ENCODE measurements around the gene FAM216A. TPM values are rescaled to one million over a fixed set of nuclear protein-coding genes. Genes with fewer than 3 reads are reported as not detected.

The FAM216A gene
- total and polyA plus RNA-seq, 4 experiments from 2014 or later = 7.5 to 16.9 (median 12.7) TPM

DNA sequence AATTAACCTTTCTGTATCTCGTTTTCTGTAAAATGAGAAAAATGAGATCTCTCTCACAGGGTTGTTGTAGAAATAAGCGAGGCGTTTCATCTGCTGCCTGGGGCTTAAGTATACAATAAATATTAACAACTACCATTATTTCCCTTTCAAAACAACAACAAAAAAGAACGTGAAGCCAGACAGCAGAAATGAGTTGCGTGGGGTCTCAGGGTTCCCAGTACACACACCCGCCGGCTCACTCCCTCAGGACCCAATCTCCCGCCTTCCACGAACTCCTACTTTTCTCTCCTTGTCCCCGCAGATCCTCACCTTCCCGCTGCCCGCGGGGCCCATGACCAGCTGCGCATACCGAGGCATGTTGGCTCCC lies 815 bp upstream of the FAM216A start:
- intact Hi-C loops (cut with micrococcal nuclease) = loop anchor here (1.0 to 2.0 kb wide), 5 partner anchors 18 to 274 kb away; partner anchors contain the start of genes ARPC3, PPP1CC, RAD9B and TCTN1
- H3K27ac ChIP-seq (ENCODE audit: low read depth, low read length) = peak overlapping the region; percentile 75
- peak overlapping the region; percentile 93 to 97 for H3K4me3 ChIP-seq (ENCODE audit: low read length in 2 of 2)
- Mint-ChIP-seq H3K4me1 (peaks cover 17 to 45% (median 34%) of the 10 kb centered on the region in 4 donors), H3K36me3 (peaks cover 7 to 20% of the 10 kb centered on the region in 2 donors), H3K27me3 (no peaks in the 10 kb centered on the region), H3K9me3 (no peaks in the 10 kb centered on the region), H3K27ac (peak overlapping the region; percentile 91 to 98 (median 96)), H3K4me3 (peak overlapping the region; percentile 96 to 100 (median 98))
- H3K36me3 ChIP-seq (ENCODE audit: insufficient read depth, low read length) = peaks cover 6% of the 10 kb centered on the region
- DNase-seq = no peak
- CTCF ChIA-PET (ENCODE audit: partially characterized antibody) = interaction anchor here (0.7 to 13.2 kb wide), 15 partner anchors 9 to 435 kb away, joined by 3 to 139 read pairs (median 5); partner anchors contain the start of genes ARPC3, RAD9B and VPS29
- POLR2A ChIA-PET (ENCODE audit: partially characterized antibody) = interaction anchor here (0.7 to 5.7 kb wide), 30 partner anchors 9 to 1218 kb away, joined by 3 to 143 read pairs (median 5); partner anchors contain the start of genes ACAD10, ANAPC7, ARPC3 and ATP2A2
- peaks cover 25% of the 10 kb centered on the region for H3K4me1 ChIP-seq (ENCODE audit: insufficient read depth, low read length)
- H3K27me3 ChIP-seq (ENCODE audit: insufficient read depth, low read length) = no peaks in the 10 kb centered on the region
- H3K9me3 ChIP-seq (ENCODE audit: control insufficient read depth in 1 of 2, low read length in 2 of 2) = no peaks in the 10 kb centered on the region

DNA sequence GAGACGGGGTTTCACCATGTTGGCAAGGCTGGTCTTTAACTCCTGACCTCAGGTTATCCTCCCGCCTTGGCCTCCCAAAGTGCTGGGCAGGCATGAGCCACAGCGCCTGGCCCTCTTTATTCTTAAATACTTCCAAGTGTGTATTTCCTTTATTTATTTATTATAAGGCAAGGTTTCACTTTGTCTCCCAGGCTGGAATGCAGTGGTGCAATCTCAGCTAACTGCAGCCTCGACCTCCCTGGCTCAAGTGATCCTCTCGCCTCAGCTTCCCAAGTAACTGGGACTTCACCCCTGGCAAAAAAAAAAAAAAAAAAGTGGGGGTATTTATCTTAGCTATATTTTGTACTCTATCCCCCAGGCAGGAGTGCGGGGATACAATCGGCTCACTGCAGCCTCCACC lies 6.8 kb downstream of the FAM216A start:
- H3K9me3 ChIP-seq (ENCODE audit: control insufficient read depth in 1 of 2, low read length in 2 of 2) = no peaks in the 10 kb centered on the region
- peaks cover 0 to 2% of the 10 kb centered on the region in 2 donors for H3K36me3 Mint-ChIP-seq
- H3K36me3 ChIP-seq (ENCODE audit: insufficient read depth, low read length) = no peaks in the 10 kb centered on the region
- DNase-seq = no peak
- no peaks in the 10 kb centered on the region for H3K4me1 ChIP-seq (ENCODE audit: insufficient read depth, low read length)
- H3K27ac ChIP-seq (ENCODE audit: low read depth, low read length) = no peak overlapping the region
- H3K27me3 Mint-ChIP-seq = no peaks in the 10 kb centered on the region
- H3K4me3 ChIP-seq (ENCODE audit: low read length in 2 of 2) = no peak overlapping the region
- no peaks in the 10 kb centered on the region for H3K9me3 Mint-ChIP-seq
- CTCF ChIA-PET (ENCODE audit: partially characterized antibody) = interaction anchor here (0.7 to 2.2 kb wide), 4 partner anchors 10 to 125 kb away, joined by 3 to 6 read pairs (median 4); no protein-coding TSS in a partner anchor
- no peak overlapping the region for H3K4me3 Mint-ChIP-seq
- no peak overlapping the region for H3K27ac Mint-ChIP-seq
- H3K4me1 Mint-ChIP-seq = peaks cover 0 to 2% (median under 1%) of the 10 kb centered on the region in 4 donors
- POLR2A ChIA-PET (ENCODE audit: partially characterized antibody) = no interaction called here
- intact Hi-C loops (cut with micrococcal nuclease) = no loop called here
- no peaks in the 10 kb centered on the region for H3K27me3 ChIP-seq (ENCODE audit: insufficient read depth, low read length)

DNA sequence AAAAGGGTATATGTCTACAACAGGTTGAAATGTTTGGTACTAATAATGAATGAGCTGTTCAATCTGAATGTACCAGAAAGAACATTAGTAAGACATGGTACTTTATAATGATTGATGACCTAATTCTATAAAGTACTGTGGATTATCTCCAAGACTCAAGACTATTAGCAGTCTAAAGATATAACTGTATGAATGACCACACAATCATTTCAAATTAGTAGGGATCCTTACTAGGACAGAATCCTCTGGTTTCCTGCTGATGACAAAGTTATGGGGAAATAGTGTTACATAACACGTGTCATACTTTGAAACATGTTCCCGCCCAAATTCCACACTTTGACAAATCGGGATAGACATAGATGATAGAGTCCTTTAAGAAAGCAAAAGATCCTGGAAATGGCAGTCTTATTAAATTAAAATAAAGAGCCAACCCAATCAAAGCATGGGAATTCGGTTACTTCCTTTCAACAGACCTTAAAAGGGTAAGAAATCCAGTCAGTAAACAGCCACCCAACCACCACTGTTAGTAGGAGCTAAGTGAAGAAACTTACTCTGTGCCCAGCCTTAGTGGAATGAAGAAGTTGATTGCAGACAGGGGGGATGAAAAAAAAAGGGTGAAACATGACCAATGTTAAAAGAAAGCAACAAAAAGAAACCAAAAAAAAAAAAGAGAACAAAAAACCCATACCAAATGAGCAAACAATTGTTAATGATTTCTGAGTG lies 30.5 kb downstream of the FAM216A start:
- peaks cover 35% of the 10 kb centered on the region for H3K4me1 ChIP-seq (ENCODE audit: insufficient read depth, low read length)
- H3K4me3 Mint-ChIP-seq = peak overlapping the region in 6 of 8 donors; percentile 3 to 75 (median 54)
- peaks cover 11% of the 10 kb centered on the region for H3K36me3 ChIP-seq (ENCODE audit: insufficient read depth, low read length)
- peaks cover 0 to 2% (median 0%) of the 10 kb centered on the region in 8 donors for H3K9me3 Mint-ChIP-seq
- H3K36me3 Mint-ChIP-seq = peaks cover 11 to 30% of the 10 kb centered on the region in 2 donors
- no peak overlapping the region for H3K27ac ChIP-seq (ENCODE audit: low read depth, low read length)
- H3K4me3 ChIP-seq (ENCODE audit: low read length in 2 of 2) = no peak overlapping the region
- no peaks in the 10 kb centered on the region for H3K27me3 ChIP-seq (ENCODE audit: insufficient read depth, low read length)
- intact Hi-C loops (cut with micrococcal nuclease) = no loop called here
- H3K4me1 Mint-ChIP-seq = peaks cover 21 to 48% (median 33%) of the 10 kb centered on the region in 4 donors
- ChIA-PET POLR2A (ENCODE audit: partially characterized antibody) (interaction anchor here (0.7 to 5.0 kb wide), 2 partner anchors 17 to 30 kb away, joined by 8 to 74 read pairs; partner anchors contain the start of genes FAM216A and GPN3), CTCF (ENCODE audit: partially characterized antibody) (interaction anchor here (1.0 to 7.2 kb wide), 4 partner anchors 30 to 101 kb away, joined by 5 to 43 read pairs (median 6); partner anchors contain the start of genes FAM216A and GPN3)
- DNase-seq = no peak
- H3K9me3 ChIP-seq (ENCODE audit: control insufficient read depth in 1 of 2, low read length in 2 of 2) = no peaks in the 10 kb centered on the region
- H3K27me3 Mint-ChIP-seq = no peaks in the 10 kb centered on the region
- H3K27ac Mint-ChIP-seq = peak overlapping the region in 6 of 7 donors; percentile 7 to 81 (median 66)

DNA sequence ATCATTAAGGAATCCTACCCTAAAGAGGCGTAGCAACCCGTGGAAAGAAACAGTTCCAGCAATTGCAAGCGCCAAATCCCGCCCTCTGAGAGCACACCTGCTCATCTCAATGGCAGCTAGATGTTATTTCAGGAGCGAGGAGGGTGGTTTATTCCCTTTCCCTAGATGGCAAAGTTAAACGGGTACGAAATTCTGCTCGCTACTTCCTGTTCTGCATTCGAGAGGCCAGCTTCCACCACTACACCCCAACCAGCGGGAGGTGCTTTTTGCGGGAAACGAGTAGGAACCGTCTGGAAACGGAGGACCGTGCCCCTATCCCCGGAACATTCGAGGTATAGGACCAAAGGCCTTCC lies 32.7 kb downstream of the FAM216A start:
- CTCF ChIA-PET (ENCODE audit: partially characterized antibody) = interaction anchor here (0.9 to 7.2 kb wide), 5 partner anchors 12 to 112 kb away, joined by 3 to 43 read pairs (median 4); partner anchors contain the start of genes FAM216A, GPN3 and TCTN1
- no peaks in the 10 kb centered on the region for H3K27me3 Mint-ChIP-seq
- H3K27ac ChIP-seq (ENCODE audit: low read depth, low read length) = peak overlapping the region; percentile 94
- H3K4me1 ChIP-seq (ENCODE audit: insufficient read depth, low read length) = peaks cover 35% of the 10 kb centered on the region
- intact Hi-C loops (cut with micrococcal nuclease) = loop anchor here (5.0 kb wide), 2 partner anchors 111 to 386 kb away; partner anchors contain the start of gene TCTN1
- peak overlapping the region; percentile 96 to 99 (median 98) for H3K4me3 Mint-ChIP-seq
- DNase-seq = no peak
- POLR2A ChIA-PET (ENCODE audit: partially characterized antibody) = interaction anchor here (0.6 to 5.0 kb wide), 8 partner anchors 14 to 377 kb away, joined by 3 to 74 read pairs (median 4); partner anchors contain the start of genes ARPC3, FAM216A, GPN3 and IFT81
- peaks cover 0 to 2% (median 0%) of the 10 kb centered on the region in 8 donors for H3K9me3 Mint-ChIP-seq
- H3K27me3 ChIP-seq (ENCODE audit: insufficient read depth, low read length) = no peaks in the 10 kb centered on the region
- no peaks in the 10 kb centered on the region for H3K36me3 ChIP-seq (ENCODE audit: insufficient read depth, low read length)
- H3K36me3 Mint-ChIP-seq = peaks cover 0 to 17% of the 10 kb centered on the region in 2 donors
- H3K4me3 ChIP-seq (ENCODE audit: low read length in 2 of 2) = peak overlapping the region; percentile 85 to 91
- peaks cover 21 to 44% (median 31%) of the 10 kb centered on the region in 4 donors for H3K4me1 Mint-ChIP-seq
- H3K9me3 ChIP-seq (ENCODE audit: control insufficient read depth in 1 of 2, low read length in 2 of 2) = no peaks in the 10 kb centered on the region
- H3K27ac Mint-ChIP-seq = peak overlapping the region; percentile 95 to 99 (median 97)

DNA sequence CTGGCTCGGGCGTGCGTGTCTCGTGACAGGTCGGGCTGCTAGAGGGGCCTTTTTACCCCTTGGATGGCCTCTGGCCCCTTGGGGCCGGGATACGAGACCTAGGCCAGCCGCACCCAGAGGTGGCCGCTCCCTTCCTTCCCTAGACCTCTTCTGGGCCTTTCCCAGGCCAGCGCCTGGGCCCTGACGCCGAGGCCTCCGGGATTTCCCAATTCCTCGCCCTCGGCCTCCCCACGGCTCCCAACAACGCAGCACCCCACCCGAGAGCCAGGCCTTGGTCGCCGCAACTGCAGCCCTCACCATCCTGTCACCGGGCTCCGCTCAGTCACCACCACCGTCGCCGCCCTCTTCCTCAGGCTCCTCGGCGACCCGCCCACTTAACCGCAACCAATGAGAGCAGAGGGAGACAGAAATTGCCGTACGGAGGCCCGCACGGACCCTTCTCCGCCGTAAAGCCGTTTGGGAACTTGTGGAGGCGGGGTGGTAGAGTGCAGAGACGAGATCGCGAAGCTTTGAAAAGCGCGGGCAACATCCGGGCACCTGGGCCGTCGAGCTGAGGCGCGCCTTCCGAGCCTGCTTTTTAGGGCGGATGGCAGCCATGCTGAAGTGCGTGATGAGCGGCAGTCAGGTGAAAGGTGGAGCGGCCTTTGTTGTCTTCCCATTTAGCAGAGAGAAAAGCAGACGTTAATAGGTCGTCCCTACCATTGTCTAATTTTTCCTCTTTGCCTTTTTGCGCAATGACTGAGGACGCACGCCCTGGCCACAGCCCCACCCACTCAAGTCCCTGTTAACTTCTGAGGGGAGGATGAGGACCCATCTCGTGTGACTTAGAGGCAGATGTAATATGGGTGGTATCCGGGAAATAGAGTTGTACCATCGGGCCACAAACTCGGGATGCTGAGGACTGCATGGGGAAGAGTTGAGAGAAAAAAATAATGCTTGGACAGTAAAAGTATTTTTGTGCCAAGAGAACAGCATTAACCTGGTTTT lies 33.4 kb downstream of the FAM216A start, which contains the start of the genes RAD9B and VPS29:
TSS of gene RAD9B (plus strand) at position 580 of the 987 bp plus-strand sequence. CDS start at position 587, 7 bp downstream.
TSS of gene VPS29 (minus strand) at position 360 of the 987 bp plus-strand sequence. CDS start at position 300, 60 bp downstream.
- Histone ChIP-seq H3K27me3 (ENCODE audit: insufficient read depth, low read length) (no peaks in the 10 kb centered on the region), H3K4me1 (ENCODE audit: insufficient read depth, low read length) (peaks cover 35% of the 10 kb centered on the region), H3K36me3 (ENCODE audit: insufficient read depth, low read length) (no peaks in the 10 kb centered on the region), H3K27ac (ENCODE audit: low read depth, low read length) (peak within 1 kb of the TSS; percentile 94), H3K4me3 (ENCODE audit: low read length in 2 of 2) (peak within 1 kb of the TSS; percentile 85 to 91), H3K9me3 (ENCODE audit: control insufficient read depth in 1 of 2, low read length in 2 of 2) (no peaks in the 10 kb centered on the region)
- Mint-ChIP-seq H3K4me3 (peak within 1 kb of the TSS; percentile 96 to 99 (median 98)), H3K36me3 (peaks cover 0 to 12% of the 10 kb centered on the region in 2 donors), H3K9me3 (peaks cover 0 to 2% (median 0%) of the 10 kb centered on the region in 8 donors), H3K4me1 (peaks cover 20 to 44% (median 30%) of the 10 kb centered on the region in 4 donors), H3K27ac (peak within 1 kb of the TSS; percentile 95 to 99 (median 97)), H3K27me3 (no peaks in the 10 kb centered on the region)
- intact Hi-C loops (cut with micrococcal nuclease) = loop anchor here (1.0 to 5.0 kb wide), 8 partner anchors 9 to 385 kb away; partner anchors contain the start of genes ARPC3, ATP2A2, FAM216A and GPN3
- ChIA-PET CTCF (ENCODE audit: partially characterized antibody) (interaction anchor here (0.9 to 7.2 kb wide), 8 partner anchors 11 to 112 kb away, joined by 3 to 43 read pairs (median 5); partner anchors contain the start of genes ARPC3, FAM216A, GPN3 and TCTN1), POLR2A (ENCODE audit: partially characterized antibody) (interaction anchor here (0.6 to 5.0 kb wide), 22 partner anchors 10 to 497 kb away, joined by 3 to 74 read pairs (median 4); partner anchors contain the start of genes ARPC3, ATP2A2, FAM216A and GPN3)
- DNase-seq = peak; percentile 99 to 100 (median 99)

DNA sequence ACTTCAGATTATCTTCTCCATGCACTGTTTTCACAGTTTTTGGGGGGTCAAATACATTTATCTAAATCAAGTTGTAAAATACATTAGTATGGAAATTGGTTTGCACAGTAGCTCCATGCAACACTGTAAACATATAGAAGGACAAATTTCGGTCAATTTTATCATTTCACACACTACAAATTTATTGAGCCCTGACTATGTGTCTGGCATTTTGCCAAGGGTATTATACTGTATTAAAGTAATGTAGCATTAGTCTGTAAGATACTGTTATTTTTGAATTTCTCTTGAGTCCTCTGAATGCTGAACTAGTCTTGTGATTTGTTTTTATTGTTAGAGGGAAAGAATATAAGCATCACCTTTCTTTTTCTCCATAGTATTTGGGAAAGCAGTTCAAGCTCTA lies 34.8 kb downstream of the FAM216A start:
- Histone ChIP-seq H3K4me3 (ENCODE audit: low read length in 2 of 2) (no peak overlapping the region), H3K4me1 (ENCODE audit: insufficient read depth, low read length) (peaks cover 33% of the 10 kb centered on the region), H3K27me3 (ENCODE audit: insufficient read depth, low read length) (no peaks in the 10 kb centered on the region), H3K9me3 (ENCODE audit: control insufficient read depth in 1 of 2, low read length in 2 of 2) (no peaks in the 10 kb centered on the region), H3K27ac (ENCODE audit: low read depth, low read length) (no peak overlapping the region), H3K36me3 (ENCODE audit: insufficient read depth, low read length) (no peaks in the 10 kb centered on the region)
- H3K27me3 Mint-ChIP-seq = no peaks in the 10 kb centered on the region
- peaks cover 0 to 2% (median 0%) of the 10 kb centered on the region in 8 donors for H3K9me3 Mint-ChIP-seq
- H3K4me3 Mint-ChIP-seq = peak overlapping the region in 3 of 8 donors; percentile 32 to 43 (median 38)
- ChIA-PET POLR2A (ENCODE audit: partially characterized antibody) (interaction anchor here (0.8 to 4.0 kb wide), 6 partner anchors 10 to 99 kb away, joined by 3 to 36 read pairs (median 4); partner anchors contain the start of genes ARPC3, FAM216A and GPN3), CTCF (ENCODE audit: partially characterized antibody) (interaction anchor here (1.1 to 7.2 kb wide), 5 partner anchors 10 to 116 kb away, joined by 3 to 43 read pairs (median 6); partner anchors contain the start of genes ARPC3, FAM216A and GPN3)
- peaks cover 0 to 10% of the 10 kb centered on the region in 2 donors for H3K36me3 Mint-ChIP-seq
- no peak for DNase-seq
- intact Hi-C loops (cut with micrococcal nuclease) = loop anchor here (2.0 to 5.0 kb wide), 4 partner anchors 109 to 384 kb away; partner anchors contain the start of genes ATP2A2 and TCTN1
- peak overlapping the region in 4 of 7 donors; percentile 89 to 97 (median 93) for H3K27ac Mint-ChIP-seq
- peaks cover 19 to 39% (median 30%) of the 10 kb centered on the region in 4 donors for H3K4me1 Mint-ChIP-seq
